ENCODE results near the gene CLDN9. TPM values are rescaled to one million over a fixed set of nuclear protein-coding genes. Genes with fewer than 3 reads are reported as not detected.
A peak's percentile ranks its signal among the peaks of the same experiment; 100 is the strongest.

The CLDN9 gene
- total RNA-seq, 1 experiment from 2014 or later, result 1.3 TPM

DNA sequence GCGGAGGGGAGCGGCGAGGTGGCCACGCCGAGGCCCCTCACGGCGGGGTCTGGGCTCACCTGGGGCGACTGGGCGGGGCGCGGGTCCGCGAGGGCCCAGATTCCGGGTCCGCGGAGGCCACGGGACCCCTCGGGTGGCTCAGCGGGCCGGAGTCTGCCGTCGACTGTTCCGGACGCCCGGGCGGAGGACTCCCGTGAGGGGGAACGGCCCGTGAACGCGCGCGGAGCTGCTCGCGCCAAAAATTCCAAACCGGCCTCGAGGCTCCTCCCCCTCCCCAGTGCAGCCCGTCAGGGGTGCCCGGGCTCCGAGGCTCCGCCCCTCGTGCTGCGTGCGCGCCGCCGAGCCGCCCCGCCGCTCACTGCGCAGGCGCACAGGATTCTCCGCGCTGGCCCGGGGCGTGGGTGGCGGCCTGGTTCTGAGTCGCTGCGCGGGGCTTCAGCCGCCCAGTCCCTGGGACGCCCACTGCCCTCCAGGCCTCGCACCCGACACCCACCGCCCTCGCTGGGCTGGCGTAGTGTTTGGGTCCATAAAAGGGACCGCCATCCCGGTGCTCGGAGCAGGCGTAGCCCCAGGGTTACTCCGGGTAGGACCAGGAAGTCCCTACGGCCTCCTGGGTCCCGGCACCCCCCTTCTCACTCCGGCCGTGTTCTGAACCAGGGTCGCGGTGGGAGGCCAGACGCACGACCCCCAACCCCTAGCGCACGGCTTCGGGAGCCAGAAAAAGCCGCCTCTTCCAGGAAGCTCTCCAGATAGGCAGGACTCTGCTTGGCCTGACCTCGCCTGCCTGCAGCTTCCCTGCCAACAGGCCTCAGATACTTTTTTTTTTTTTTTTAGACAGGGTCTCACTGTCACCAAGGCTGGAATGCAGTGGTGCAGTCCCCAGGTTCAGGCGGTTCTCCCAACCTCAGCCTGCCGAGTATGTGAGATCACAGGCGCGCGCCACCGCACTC is 32.2 kb upstream of the CLDN9 start, which contains the start of gene PKMYT1:
Gene PKMYT1 (minus strand): TSS at position 220 of the 950 bp plus-strand sequence. CDS start 789 bp downstream, outside the sequence.
- H2AFZ ChIP-seq (ENCODE audit: low read length), result no peak within 1 kb of the TSS
- H2BK20ac ChIP-seq (ENCODE audit: low read depth, low read length, poor library complexity, severe bottlenecking), result no peak within 1 kb of the TSS
- Mint-ChIP-seq H3K36me3 (ENCODE audit: insufficient read depth in 1 of 3, low read depth in 3 of 3) (peaks cover 7 to 28% (median 21%) of the 10 kb centered on the region in 3 experiments; a peak in 6 of 7 replicates), H3K27me3 (ENCODE audit: low read depth) (peaks cover 6% of the 10 kb centered on the region), H3K27ac (peak within 1 kb of the TSS; percentile 90 to 99 (median 91)), H3K4me1 (peaks cover 26 to 31% of the 10 kb centered on the region in 2 experiments), H3K9me3 (no peaks in the 10 kb centered on the region), H3K4me3 (peak within 1 kb of the TSS; percentile 87 to 90)
- DNase-seq, result peak; percentile 87
- no CpG with 5 or more reads among the region's 91 CpGs for WGBS (ENCODE audit: extremely low coverage, insufficient read length, low lambda C conversion rate)
- H3K79me2 ChIP-seq (ENCODE audit: insufficient read depth, low read length), result no peaks in the 10 kb centered on the region; the same call in 1 of the 2 replicates
- no peak within 1 kb of the TSS for H2BK120ac ChIP-seq (ENCODE audit: low read depth, low read length, poor library complexity, severe bottlenecking)
- no peak within 1 kb of the TSS for H4K8ac ChIP-seq (replicated peaks; ENCODE audit: insufficient read length, low read depth, low read length)
- no peak within 1 kb of the TSS for H3K4ac ChIP-seq (ENCODE audit: low read depth, low read length)
- peak within 1 kb of the TSS; percentile 56 for H3K9ac ChIP-seq (ENCODE audit: extremely low read depth, insufficient read length, low read length)
- no peak within 1 kb of the TSS for H2BK15ac ChIP-seq (ENCODE audit: low read depth, low read length)
- peak within 1 kb of the TSS; percentile 76 for H3K18ac ChIP-seq (ENCODE audit: insufficient read length, low read depth, low read length)
- H3K23me2 ChIP-seq (ENCODE audit: insufficient read length, low read depth, low read length, poor library complexity, severe bottlenecking), result peaks cover 9% of the 10 kb centered on the region
- H2AK5ac ChIP-seq (ENCODE audit: insufficient read length, low read length), result no peak within 1 kb of the TSS
- H3K56ac ChIP-seq (ENCODE audit: insufficient read length, low read depth, low read length), result no peak within 1 kb of the TSS
- H3K9me3 ChIP-seq (ENCODE audit: control insufficient read depth, low read depth, low read length), result no peaks in the 10 kb centered on the region
- no peaks in the 10 kb centered on the region for H3K4me1 ChIP-seq (ENCODE audit: insufficient read depth, low read length)
- no peaks in the 10 kb centered on the region for H3K27me3 ChIP-seq (ENCODE audit: insufficient read depth, low read length)
- no peaks in the 10 kb centered on the region for H4K20me1 ChIP-seq (ENCODE audit: control insufficient read depth, insufficient read depth, insufficient read length)
- no peak within 1 kb of the TSS for H2BK5ac ChIP-seq (ENCODE audit: insufficient read length, low read length)
- no peak within 1 kb of the TSS for H2BK12ac ChIP-seq (ENCODE audit: insufficient read length, low read depth, low read length)
- TF ChIP-seq, protein P1, sequence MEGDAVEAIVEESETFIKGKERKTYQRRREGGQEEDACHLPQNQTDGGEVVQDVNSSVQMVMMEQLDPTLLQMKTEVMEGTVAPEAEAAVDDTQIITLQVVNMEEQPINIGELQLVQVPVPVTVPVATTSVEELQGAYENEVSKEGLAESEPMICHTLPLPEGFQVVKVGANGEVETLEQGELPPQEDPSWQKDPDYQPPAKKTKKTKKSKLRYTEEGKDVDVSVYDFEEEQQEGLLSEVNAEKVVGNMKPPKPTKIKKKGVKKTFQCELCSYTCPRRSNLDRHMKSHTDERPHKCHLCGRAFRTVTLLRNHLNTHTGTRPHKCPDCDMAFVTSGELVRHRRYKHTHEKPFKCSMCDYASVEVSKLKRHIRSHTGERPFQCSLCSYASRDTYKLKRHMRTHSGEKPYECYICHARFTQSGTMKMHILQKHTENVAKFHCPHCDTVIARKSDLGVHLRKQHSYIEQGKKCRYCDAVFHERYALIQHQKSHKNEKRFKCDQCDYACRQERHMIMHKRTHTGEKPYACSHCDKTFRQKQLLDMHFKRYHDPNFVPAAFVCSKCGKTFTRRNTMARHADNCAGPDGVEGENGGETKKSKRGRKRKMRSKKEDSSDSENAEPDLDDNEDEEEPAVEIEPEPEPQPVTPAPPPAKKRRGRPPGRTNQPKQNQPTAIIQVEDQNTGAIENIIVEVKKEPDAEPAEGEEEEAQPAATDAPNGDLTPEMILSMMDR (conservative IDR thresholded peaks at IDR 0.05), result no peak
- no peaks in the 10 kb centered on the region for H3K79me1 ChIP-seq (ENCODE audit: insufficient read depth, low read depth, low read length, poor library complexity, severe bottlenecking)
- H3K4me2 ChIP-seq (ENCODE audit: insufficient read depth, insufficient read length, low read length), result peak within 1 kb of the TSS; percentile 28
- H3K14ac ChIP-seq (ENCODE audit: insufficient read depth, low read length), result peak within 1 kb of the TSS; percentile 47
- H4K91ac ChIP-seq (ENCODE audit: insufficient read length, low read depth, low read length), result no peak within 1 kb of the TSS
- no peak within 1 kb of the TSS for H4K5ac ChIP-seq (ENCODE audit: insufficient read length, low read depth, low read length)
- no peak within 1 kb of the TSS for H3T11ph ChIP-seq (ENCODE audit: low read length)
- H3K27ac ChIP-seq (ENCODE audit: insufficient read length, low read depth, low read length), result no peak within 1 kb of the TSS
- H3K23ac ChIP-seq (ENCODE audit: insufficient read length, low read depth, low read length), result no peak within 1 kb of the TSS
